HepG2 (cell line): Measurements from ENCODE around the gene DARS2. TPM values are rescaled to one million over a fixed set of nuclear protein-coding genes. Genes with fewer than 3 reads are reported as not detected.

Experiments used
- ATAC-seq: fragments of 200-7000 bp; cut with Tn5 transposase; 3 replicates; pipeline ENCODE4 v1.9.1; 2020; ENCODE audit warnings: mild to moderate bottlenecking, moderate library complexity
- BruUV-seq: library from RNA; stranded (reverse); fragments of 400-500 nt; replicated peaks from 2 replicates; lab custom pipeline; 2021; lab: Mats Ljungman, UMichigan
- CTCF ChIA-PET: fragments of 300-600 bp; formaldehyde crosslinking; extraction: SDS; loops from one replicate; lab custom pipeline; 2021; ENCODE audit warnings: low total read pairs, inconsistent platforms, low intra/inter-chr PET ratio; lab: Yijun Ruan, JAX
- POLR2A ChIA-PET: fragments of 350-600 bp; sonication (Branson Sonifier 250); formaldehyde crosslinking; loops from one replicate; lab custom pipeline; 2020; ENCODE audit warnings: antibody characterized with exemption, inconsistent platforms; lab: Yijun Ruan, JAX
- DNase-seq: peaks from one replicate; pipeline ENCODE4 v3.0.0-alpha.2; 2015; ENCODE audit warnings: low spot score
- FAIRE-seq: peaks from 3 replicates; lab custom pipeline; 2011; peaks lifted over from hg19 to GRCh38; lab: Jason Lieb, UNC
- H2AFZ ChIP-seq: one replicate; pipeline ENCODE4 v1.6.1; 2011; ENCODE audit warnings: low read length, inconsistent platforms
- H3K27ac ChIP-seq: fragments of 300-600 bp; 3 replicates; pipeline ENCODE4 v1.8.0; 2011; ENCODE audit warnings: mixed run types, mild to moderate bottlenecking, mixed read lengths, low read length, inconsistent platforms; ENCODE audit not compliant: insufficient read depth; ENCODE audit errors: extremely low read length
- H3K27me3 ChIP-seq, 2 experiments: fragments of 200-600 bp in 1 of 2; 2 replicates in 1 of 2; 3 replicates in 1 of 2; pipeline versions ENCODE4 v1.6.0 to v1.8.0; 2011; ENCODE audit warnings: low read length in 2 of 2, mild to moderate bottlenecking in 2 of 2, moderate library complexity in 2 of 2, inconsistent platforms in 1 of 2; ENCODE audit not compliant: insufficient read depth in 2 of 2, control insufficient read depth in 1 of 2
- H3K36me3 ChIP-seq, 2 experiments: fragments of 200-600 bp in 1 of 2; replicated peaks in 1 of 2; 2 replicates in 1 of 2; 3 replicates in 1 of 2; pipeline versions ENCODE4 v1.5.1 to v1.8.0; 2011; ENCODE audit warnings: low read length in 2 of 2, inconsistent platforms in 1 of 2; ENCODE audit not compliant: insufficient read depth in 2 of 2, control insufficient read depth in 1 of 2
- H3K4me1 ChIP-seq: 2 replicates; pipeline ENCODE4 v1.5.1; 2012; ENCODE audit warnings: low read length, inconsistent platforms; ENCODE audit not compliant: insufficient read depth
- H3K4me2 ChIP-seq: 2 replicates; pipeline ENCODE4 v1.6.0; 2011; ENCODE audit warnings: low read depth, low read length, inconsistent platforms
- H3K4me3 ChIP-seq, 3 experiments: fragments of 200-600 bp in 1 of 3; sonication (generic), shearing (Covaris generic) in 1 of 3; replicated peaks in 1 of 3; 2 replicates each; pipeline ENCODE4 v1.5.1; 2011 to 2016; ENCODE audit warnings: low read length in 3 of 3, inconsistent platforms in 2 of 3, low read depth in 2 of 3, mild to moderate bottlenecking in 2 of 3, control low read depth in 1 of 3, mixed read lengths in 1 of 3; ENCODE audit not compliant: insufficient read depth in 1 of 3
- H3K79me2 ChIP-seq: one replicate; pipeline ENCODE4 v1.6.1; 2011; ENCODE audit warnings: low read length, inconsistent platforms; ENCODE audit not compliant: insufficient read depth
- H3K9ac ChIP-seq: 2 replicates; pipeline ENCODE4 v1.6.0; 2011; ENCODE audit warnings: mild to moderate bottlenecking, low read depth, low read length, inconsistent platforms; ENCODE audit not compliant: insufficient read depth
- H3K9me3 ChIP-seq: 2 replicates; pipeline ENCODE4 v1.5.1; 2012; ENCODE audit warnings: mild to moderate bottlenecking, low read length
- H4K20me1 ChIP-seq: 2 replicates; pipeline ENCODE4 v1.6.0; 2011; ENCODE audit warnings: inconsistent platforms, mild to moderate bottlenecking, low read length, moderate library complexity; ENCODE audit not compliant: insufficient read depth
- NFE2L2 ChIP-seq: fragments of 150-350 bp; IDR thresholded peaks from 2 replicates; pipeline ENCODE4 v1.6.1; 2014; ENCODE audit warnings: low read length
- PAF1 ChIP-seq: IDR thresholded peaks from 2 replicates; pipeline ENCODE4 v1.6.1; 2016; ENCODE audit warnings: missing genetic modification reagents, missing compliant biosample characterization
- POLR2A ChIP-seq, 2 experiments: IDR thresholded peaks; 2 replicates each; pipeline ENCODE4 v1.6.1; 2011; ENCODE audit warnings: low read depth in 2 of 2, low read length in 2 of 2, mild to moderate bottlenecking in 1 of 2, moderate library complexity in 1 of 2; ENCODE audit not compliant: insufficient read depth in 1 of 2
- POLR2AphosphoS5 ChIP-seq: IDR thresholded peaks from 2 replicates; pipeline ENCODE4 v1.6.1; 2012; ENCODE audit warnings: low read depth, low read length
- RBFOX2 ChIP-seq: fragments of 200-400 bp; formaldehyde crosslinking; IDR thresholded peaks from 2 replicates; pipeline ENCODE4 v1.6.1; 2017; ENCODE audit warnings: low read depth, mild to moderate bottlenecking, low read length
- RBM22 ChIP-seq: fragments of 200-400 bp; formaldehyde crosslinking; optimal IDR thresholded peaks from 2 replicates; pipeline ENCODE3; 2017; ENCODE audit warnings: mild to moderate bottlenecking, low read length, moderate library complexity
- ZNF44 ChIP-seq: sonication (generic); formaldehyde crosslinking; IDR thresholded peaks from 2 replicates; pipeline ENCODE4 v1.5.1; 2020; ENCODE audit warnings: mild to moderate bottlenecking, missing genetic modification reagents
- WGBS: methylation state at CpG from one replicate; pipeline ENCODE4 v1.1.6; 2017; ENCODE audit warnings: low lambda C conversion rate; 5-methylcytosine and 5-hydroxymethylcytosine counted together
- in situ Hi-C: cut with HindIII; loops from 2 replicates; pipeline ENCODE4 v1.10.0; 2017; ENCODE audit warnings: low pct_unique_long_range_greater_than_20kb; ENCODE audit not compliant: extremely low pct_ligation_motif_present
- intact Hi-C: fragments of 100-400 bp; cut with micrococcal nuclease; formaldehyde crosslinking; loops from one replicate; pipeline ENCODE4 v1.10.0; 2022; ENCODE audit not compliant: unreplicated experiment
- polyA plus RNA-seq, 8 experiments: library from polyadenylated mRNA; depleted of rRNA in 3 of 8; stranded (reverse) in 7 of 8; unstranded in 1 of 8; fragments of >200 nt; fragmentation: Illumina TruSeq in 4 of 8; extraction: Trizol in 4 of 8; gene quantifications; 2 replicates each; pipeline versions ENCODE4 v1.2.1 to v1.2.3, GENCODE V29; 2011 to 2016; ENCODE audit warnings: low read depth in 4 of 8, missing spikeins in 1 of 8, mixed read lengths in 1 of 8; ENCODE audit not compliant: insufficient read depth in 1 of 8
- total RNA-seq, 5 experiments: library from RNA; depleted of rRNA; stranded (reverse); fragments of >200 nt; fragmentation: Illumina TruSeq; extraction: Trizol; gene quantifications; 2 replicates each; pipeline ENCODE4 v1.2.3, GENCODE V29; 2016; ENCODE audit warnings: low read depth in 1 of 5

Gene DARS2
- total and polyA plus RNA-seq, 2 of the 13 experiments (the other 11 are each of a cell fraction or from before 2014, with no cell fraction given): 17.6 to 27.7 TPM

- Histone ChIP-seq H3K9me3 (no peaks in the 10 kb centered on the region), H3K4me1 (peaks cover 39% of the 10 kb centered on the region), H3K27me3 (no peaks in the 10 kb centered on the region; a peak in 1 of 5 replicates), H3K27ac (peak overlapping the region; percentile 91), H3K4me3 (peak overlapping the region; percentile 58 to 98 (median 85); a peak in 5 of 6 replicates), H2AFZ (no peak overlapping the region), H4K20me1 (peaks cover 38% of the 10 kb centered on the region), H3K79me2 (peaks cover 28% of the 10 kb centered on the region), H3K9ac (peak overlapping the region; percentile 95), H3K4me2 (peak overlapping the region; percentile 87), H3K36me3 (peaks cover 4 to 41% of the 10 kb centered on the region in 2 experiments)
- FAIRE-seq (no peak), ATAC-seq (no peak), DNase-seq (no peak)
- intact Hi-C loops: loop anchor here (5.0 kb wide), 1 partner anchor 62 kb away; no protein-coding TSS in a partner anchor
- ChIA-PET CTCF (no interaction called here), POLR2A (interaction anchor here (0.7 to 1.6 kb wide), 3 partner anchors 9 to 389 kb away, joined by 3 to 5 read pairs (median 3); partner anchors contain the start of genes PRDX6 and SERPINC1)
- in situ Hi-C loops: loop anchor here (10.0 kb wide), 1 partner anchor 209 kb away; no protein-coding TSS in a partner anchor
- BruUV-seq: no TSS peak
- 43% methylated on average over 4 of the region's 4 CpGs for WGBS
- TF ChIP-seq RBFOX2 (peak; percentile 23), RBM22 (peak; percentile 86), NFE2L2 (no peak), POLR2A (IDR thresholded peaks at IDR 0.05; ENCODE audit: insufficient read depth in 1 of 2, low read depth in 2 of 2, low read length in 2 of 2) (peak; percentile 14 to 33; a peak in 2 of 4 replicates), ZNF44 (CRISPR knock-in tag) (no peak), PAF1 (CRISPR knock-in tag) (peak; percentile 49; the same call in 1 of the 2 replicates), POLR2AphosphoS5 (peak; percentile 24; the same call in 1 of the 2 replicates)
Measured at GRCh38 chr1:173865468-173866164, 41.1 kb downstream of the DARS2 start.
